ENCODE data around the gene NUTM1. TPM values are rescaled to one million over a fixed set of nuclear protein-coding genes. Genes with fewer than 3 reads are reported as not detected.
A peak's percentile ranks its signal among the peaks of the same experiment; 100 is the strongest.

NUTM1 gene
- total and polyA plus RNA-seq, 2 of the 13 experiments (the other 11 are each of a cell fraction or from before 2014, with no cell fraction given), result not detected

GRCh38 chr15:34367101-34368081, 24.3 kb downstream of the NUTM1 start, which contains the start of gene LPCAT4 (continued):
- TF ChIP-seq ZSCAN22 (CRISPR knock-in tag; IDR thresholded peaks at IDR 0.05), result no peak
- TF ChIP-seq ZSCAN30 (CRISPR knock-in tag; IDR thresholded peaks at IDR 0.05), result no peak
- TF ChIP-seq ZNF574 (CRISPR knock-in tag; IDR thresholded peaks at IDR 0.05), result peak; percentile 64; the same call in 1 of the 2 replicates
- TF ChIP-seq ZNF17 (CRISPR knock-in tag; IDR thresholded peaks at IDR 0.05), result no peak
- TF ChIP-seq RXRB (CRISPR knock-in tag; IDR thresholded peaks at IDR 0.05; ENCODE audit: borderline replicate concordance), result no peak
- no peak for TF ChIP-seq ZBTB21 (CRISPR knock-in tag; IDR thresholded peaks at IDR 0.05)
- no peak for TF ChIP-seq RBAK (CRISPR knock-in tag; IDR thresholded peaks at IDR 0.05)
- TF ChIP-seq GLI4 (CRISPR knock-in tag; IDR thresholded peaks at IDR 0.05; ENCODE audit: borderline replicate concordance), result no peak
- no peak; the same call in 1 of the 2 replicates for TF ChIP-seq SMAD3 (CRISPR knock-in tag; IDR thresholded peaks at IDR 0.05)
- TF ChIP-seq ZNF589 (CRISPR knock-in tag; conservative IDR thresholded peaks at IDR 0.05), result peak; percentile 86; the same call in 1 of the 2 replicates
- TF ChIP-seq ETS1 (CRISPR knock-in tag; IDR thresholded peaks at IDR 0.05), result no peak
- no peak for TF ChIP-seq SNRNP70 (IDR thresholded peaks at IDR 0.05; ENCODE audit: low read depth, low read length)
- no peak for TF ChIP-seq SRSF9 (IDR thresholded peaks at IDR 0.05; ENCODE audit: borderline replicate concordance, insufficient read depth, low read depth, low read length, poor library complexity, severe bottlenecking)
- no peak for TF ChIP-seq CREB1 (IDR thresholded peaks at IDR 0.05)
- no peak for TF ChIP-seq CREB1 (CRISPR knock-in tag; IDR thresholded peaks at IDR 0.05)
- no peak for TF ChIP-seq KLF6 (CRISPR knock-in tag; IDR thresholded peaks at IDR 0.05)
- TF ChIP-seq, protein P1, sequence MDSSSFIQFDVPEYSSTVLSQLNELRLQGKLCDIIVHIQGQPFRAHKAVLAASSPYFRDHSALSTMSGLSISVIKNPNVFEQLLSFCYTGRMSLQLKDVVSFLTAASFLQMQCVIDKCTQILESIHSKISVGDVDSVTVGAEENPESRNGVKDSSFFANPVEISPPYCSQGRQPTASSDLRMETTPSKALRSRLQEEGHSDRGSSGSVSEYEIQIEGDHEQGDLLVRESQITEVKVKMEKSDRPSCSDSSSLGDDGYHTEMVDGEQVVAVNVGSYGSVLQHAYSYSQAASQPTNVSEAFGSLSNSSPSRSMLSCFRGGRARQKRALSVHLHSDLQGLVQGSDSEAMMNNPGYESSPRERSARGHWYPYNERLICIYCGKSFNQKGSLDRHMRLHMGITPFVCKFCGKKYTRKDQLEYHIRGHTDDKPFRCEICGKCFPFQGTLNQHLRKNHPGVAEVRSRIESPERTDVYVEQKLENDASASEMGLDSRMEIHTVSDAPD (CRISPR knock-in tag; IDR thresholded peaks at IDR 0.05), result peak; percentile 76; the same call in 1 of the 2 replicates
- TF ChIP-seq THAP11 (CRISPR knock-in tag; IDR thresholded peaks at IDR 0.05), result peak; percentile 61
- TF ChIP-seq, protein P2, sequence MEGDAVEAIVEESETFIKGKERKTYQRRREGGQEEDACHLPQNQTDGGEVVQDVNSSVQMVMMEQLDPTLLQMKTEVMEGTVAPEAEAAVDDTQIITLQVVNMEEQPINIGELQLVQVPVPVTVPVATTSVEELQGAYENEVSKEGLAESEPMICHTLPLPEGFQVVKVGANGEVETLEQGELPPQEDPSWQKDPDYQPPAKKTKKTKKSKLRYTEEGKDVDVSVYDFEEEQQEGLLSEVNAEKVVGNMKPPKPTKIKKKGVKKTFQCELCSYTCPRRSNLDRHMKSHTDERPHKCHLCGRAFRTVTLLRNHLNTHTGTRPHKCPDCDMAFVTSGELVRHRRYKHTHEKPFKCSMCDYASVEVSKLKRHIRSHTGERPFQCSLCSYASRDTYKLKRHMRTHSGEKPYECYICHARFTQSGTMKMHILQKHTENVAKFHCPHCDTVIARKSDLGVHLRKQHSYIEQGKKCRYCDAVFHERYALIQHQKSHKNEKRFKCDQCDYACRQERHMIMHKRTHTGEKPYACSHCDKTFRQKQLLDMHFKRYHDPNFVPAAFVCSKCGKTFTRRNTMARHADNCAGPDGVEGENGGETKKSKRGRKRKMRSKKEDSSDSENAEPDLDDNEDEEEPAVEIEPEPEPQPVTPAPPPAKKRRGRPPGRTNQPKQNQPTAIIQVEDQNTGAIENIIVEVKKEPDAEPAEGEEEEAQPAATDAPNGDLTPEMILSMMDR (CRISPR knock-in tag; IDR thresholded peaks at IDR 0.05), result peak; percentile 98
- TF ChIP-seq GMEB2 (CRISPR knock-in tag; IDR thresholded peaks at IDR 0.05; ENCODE audit: low read depth), result no peak
- TF ChIP-seq ZNF530 (CRISPR knock-in tag; IDR thresholded peaks at IDR 0.05; ENCODE audit: low read depth), result no peak
